D721Med (cell line): ENCODE measurements around the gene INS.

Experiments used
- DNase-seq: peaks from one replicate; pipeline ENCODE4 v3.0.0; 2011; ENCODE audit warnings: low spot score; ENCODE audit not compliant: insufficient read length
- FAIRE-seq: peaks from 2 replicates; lab custom pipeline; 2011; peaks lifted over from hg19 to GRCh38; lab: Jason Lieb, UNC
- TF ChIP-seq, protein P1 (sequence below): IDR thresholded peaks from 2 replicates; pipeline ENCODE4 v1.5.1; 2012; ENCODE audit warnings: mild to moderate bottlenecking, control low read depth; ENCODE audit not compliant: insufficient read depth; ENCODE audit errors: missing control alignments

Gene INS

DNA sequence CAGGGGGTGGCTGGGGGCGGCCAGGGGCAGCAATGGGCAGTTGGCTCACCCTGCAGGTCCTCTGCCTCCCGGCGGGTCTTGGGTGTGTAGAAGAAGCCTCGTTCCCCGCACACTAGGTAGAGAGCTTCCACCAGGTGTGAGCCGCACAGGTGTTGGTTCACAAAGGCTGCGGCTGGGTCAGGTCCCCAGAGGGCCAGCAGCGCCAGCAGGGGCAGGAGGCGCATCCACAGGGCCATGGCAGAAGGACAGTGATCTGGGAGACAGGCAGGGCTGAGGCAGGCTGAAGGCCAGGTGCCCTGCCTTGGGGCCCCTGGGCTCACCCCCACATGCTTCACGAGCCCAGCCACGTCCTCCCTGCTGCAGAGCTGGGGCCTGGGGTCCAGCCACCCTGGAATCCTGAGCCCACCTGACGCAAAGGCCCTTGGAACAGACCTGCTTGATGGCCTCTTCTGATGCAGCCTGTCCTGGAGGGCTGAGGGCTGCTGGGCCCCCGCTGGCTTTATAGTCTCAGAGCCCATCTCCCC, at the start of gene INS:
Gene INS, minus strand, starts transcription at position 474 of the 524 bp plus-strand sequence. Its CDS starts 238 bp downstream, at position 236.
- FAIRE-seq, result no peak
- TF ChIP-seq, protein P1, sequence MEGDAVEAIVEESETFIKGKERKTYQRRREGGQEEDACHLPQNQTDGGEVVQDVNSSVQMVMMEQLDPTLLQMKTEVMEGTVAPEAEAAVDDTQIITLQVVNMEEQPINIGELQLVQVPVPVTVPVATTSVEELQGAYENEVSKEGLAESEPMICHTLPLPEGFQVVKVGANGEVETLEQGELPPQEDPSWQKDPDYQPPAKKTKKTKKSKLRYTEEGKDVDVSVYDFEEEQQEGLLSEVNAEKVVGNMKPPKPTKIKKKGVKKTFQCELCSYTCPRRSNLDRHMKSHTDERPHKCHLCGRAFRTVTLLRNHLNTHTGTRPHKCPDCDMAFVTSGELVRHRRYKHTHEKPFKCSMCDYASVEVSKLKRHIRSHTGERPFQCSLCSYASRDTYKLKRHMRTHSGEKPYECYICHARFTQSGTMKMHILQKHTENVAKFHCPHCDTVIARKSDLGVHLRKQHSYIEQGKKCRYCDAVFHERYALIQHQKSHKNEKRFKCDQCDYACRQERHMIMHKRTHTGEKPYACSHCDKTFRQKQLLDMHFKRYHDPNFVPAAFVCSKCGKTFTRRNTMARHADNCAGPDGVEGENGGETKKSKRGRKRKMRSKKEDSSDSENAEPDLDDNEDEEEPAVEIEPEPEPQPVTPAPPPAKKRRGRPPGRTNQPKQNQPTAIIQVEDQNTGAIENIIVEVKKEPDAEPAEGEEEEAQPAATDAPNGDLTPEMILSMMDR, result no peak

DNA sequence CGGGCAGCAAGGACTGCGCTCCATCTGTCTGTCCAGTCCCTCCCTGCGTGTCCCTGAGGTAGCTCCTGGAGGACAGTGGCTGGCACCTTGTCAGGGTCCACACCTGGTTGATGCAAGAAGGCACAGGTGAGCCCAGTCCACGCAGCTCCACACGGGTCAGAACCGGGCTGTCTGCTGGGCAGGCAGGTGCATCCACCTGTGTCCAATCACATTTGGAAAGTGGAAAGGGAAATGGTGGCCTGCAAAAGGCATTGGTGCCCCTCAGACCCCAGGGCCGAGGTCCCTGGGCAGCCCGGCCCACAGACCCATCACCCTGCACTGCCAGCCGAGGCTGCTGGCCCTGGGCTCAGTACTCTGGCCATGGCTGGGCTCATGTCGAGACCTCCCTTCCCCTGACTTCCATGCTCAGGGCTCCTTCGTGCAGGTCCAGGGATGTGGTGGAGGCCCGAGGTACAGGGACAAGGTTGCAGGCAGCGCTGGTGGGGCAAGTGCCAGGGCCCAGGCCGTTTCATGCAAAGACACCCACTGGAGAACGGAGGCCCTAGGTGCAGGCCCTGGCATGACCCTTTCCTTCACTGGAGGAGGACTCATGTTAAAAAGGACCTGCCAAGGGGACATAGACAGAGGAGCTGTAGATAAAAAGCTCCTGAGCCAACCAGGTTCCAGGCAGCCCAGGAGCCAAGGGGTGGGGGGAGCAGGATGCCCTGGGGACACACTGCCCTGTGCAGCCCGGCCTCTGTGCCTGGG, 49.5 kb upstream of the INS start:
- DNase-seq (no peak), FAIRE-seq (no peak)
- TF ChIP-seq, protein P1, result no peak

More for the DNA sequence above, at the start of gene INS:
- no peak for DNase-seq

DNA sequence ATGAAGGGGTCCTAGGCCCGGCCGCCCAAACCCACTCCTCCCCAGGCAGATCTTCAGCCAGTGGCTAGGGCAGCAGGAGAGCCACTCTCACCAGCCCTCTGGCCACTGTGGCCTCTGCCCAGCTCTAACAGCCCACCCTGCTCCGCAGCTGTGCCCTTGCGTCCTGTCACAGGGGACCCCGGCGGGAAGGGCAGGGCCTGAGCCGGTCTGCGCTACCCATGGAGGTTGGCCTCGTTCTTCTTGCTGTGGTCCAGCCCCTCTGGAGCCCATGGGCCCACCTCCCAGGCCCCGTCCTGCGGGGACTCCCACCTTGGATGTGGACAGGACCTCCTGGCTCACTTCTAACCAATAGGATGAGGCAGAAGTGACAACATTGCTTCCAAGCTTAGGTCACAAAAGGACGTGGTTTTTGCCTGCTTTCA, 48.9 kb upstream of the INS start:
- TF ChIP-seq, protein P1, result no peak
- FAIRE-seq, result no peak

DNA sequence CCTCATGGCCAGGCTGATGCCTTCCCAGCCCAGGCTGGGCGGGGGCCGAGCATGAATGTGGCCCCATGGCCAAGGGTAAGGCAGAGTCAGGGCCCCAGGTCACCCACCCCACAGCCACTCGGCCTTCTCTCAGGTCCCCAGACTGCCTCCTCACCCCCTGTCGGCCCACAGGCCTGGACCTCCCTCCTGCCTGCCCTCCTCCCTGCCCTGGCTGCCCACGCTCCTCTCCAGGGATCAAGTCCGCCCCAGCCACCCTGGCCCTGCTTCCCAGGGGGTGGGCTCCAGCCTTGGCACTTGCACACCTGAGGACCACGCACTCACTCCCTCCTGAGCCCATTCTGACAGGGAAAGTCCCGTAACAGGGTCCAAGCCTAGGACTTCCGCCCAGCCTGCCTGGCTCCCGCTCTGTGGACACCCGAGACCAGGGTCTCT, 48.4 kb upstream of the INS start:
- TF ChIP-seq, protein P1, result no peak
- no peak for DNase-seq
- FAIRE-seq, result no peak

More for the DNA sequence above, 48.9 kb upstream of the INS start:
- DNase-seq, result no peak

DNA sequence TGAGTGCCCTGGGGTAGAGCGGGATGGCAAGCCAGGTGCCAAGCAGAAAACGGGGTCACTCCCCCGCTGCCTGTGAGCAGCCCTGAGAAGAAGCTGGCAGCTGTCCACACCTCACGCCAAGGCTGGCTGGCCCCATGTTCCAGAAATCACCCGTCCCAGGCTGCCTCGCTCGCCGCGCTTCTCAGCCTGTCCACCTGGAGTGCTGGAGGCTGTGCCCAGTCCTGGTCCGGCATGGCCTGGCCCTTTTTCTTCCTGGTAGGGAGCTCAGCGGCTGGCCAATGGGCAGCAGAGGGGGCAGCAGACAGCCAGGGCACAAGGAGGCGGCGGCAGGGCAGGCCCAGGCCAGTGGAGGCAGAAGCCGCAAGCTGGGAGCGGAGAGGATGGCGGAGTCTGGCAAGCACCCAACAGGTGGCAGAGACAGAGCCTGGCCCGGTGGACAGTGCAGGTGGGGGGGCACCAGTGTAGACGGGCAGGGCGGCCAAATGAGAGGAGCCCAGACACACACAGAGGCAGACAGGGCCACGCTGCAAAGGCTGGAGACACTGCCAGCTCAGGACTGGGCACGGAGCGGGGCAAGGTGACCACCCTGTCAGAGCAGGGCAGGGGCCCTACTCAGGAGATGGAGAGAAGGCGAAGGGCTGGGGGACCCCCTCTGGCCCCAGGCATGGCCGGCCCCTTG, 47.8 kb upstream of the INS start:
- DNase-seq (no peak), FAIRE-seq (no peak)
- TF ChIP-seq, protein P1, result no peak

DNA sequence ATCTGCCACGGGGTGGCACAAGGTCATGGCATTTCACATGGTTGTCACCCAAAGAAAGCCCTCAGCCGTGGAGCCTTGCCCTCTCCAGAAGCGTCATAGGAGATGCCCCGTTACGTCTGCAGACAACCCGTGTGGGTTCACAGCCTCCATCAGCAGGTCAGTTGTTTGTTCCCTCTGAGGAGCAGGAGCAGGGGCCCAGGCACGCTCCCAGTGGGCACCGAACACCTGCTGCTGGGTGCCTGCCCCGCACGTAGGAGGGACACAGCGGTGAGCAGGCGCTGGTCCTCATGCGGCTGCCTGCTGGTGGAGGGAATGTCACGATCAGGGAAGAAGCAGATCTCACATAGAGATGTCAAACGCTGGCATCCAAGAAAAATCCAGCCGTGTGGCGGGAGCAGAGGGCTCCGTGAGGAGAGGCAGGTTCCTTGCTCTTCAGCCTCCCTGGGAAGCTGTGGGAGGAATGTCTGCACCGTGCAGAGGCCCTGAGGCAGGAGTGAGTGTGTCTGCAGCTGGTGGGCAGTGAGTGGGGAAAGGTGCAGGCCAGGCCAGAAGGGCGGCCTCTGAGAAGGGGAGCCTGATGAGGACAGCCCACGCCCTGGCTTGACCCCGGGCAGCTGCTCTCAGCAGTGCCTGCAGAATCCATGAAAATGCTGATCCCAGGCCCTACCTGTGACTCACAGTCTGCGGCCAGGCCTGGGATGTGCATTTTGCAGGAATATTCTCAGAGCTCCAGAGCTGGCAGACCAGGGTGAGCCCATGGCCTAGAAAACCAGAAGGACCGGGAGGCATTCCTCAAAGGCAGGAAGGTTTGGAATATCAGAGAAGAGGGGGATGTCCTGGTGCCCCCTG, 47.0 kb upstream of the INS start:
- FAIRE-seq (no peak), DNase-seq (no peak)
- TF ChIP-seq, protein P1, result no peak
